Measurements from ENCODE around the gene SDS.
"Not testable (repeated sequence)": the region's sequence is repeated elsewhere in the genome, so short reads cannot be mapped to it uniquely, and the experiment has no call there.

Gene SDS

DNA sequence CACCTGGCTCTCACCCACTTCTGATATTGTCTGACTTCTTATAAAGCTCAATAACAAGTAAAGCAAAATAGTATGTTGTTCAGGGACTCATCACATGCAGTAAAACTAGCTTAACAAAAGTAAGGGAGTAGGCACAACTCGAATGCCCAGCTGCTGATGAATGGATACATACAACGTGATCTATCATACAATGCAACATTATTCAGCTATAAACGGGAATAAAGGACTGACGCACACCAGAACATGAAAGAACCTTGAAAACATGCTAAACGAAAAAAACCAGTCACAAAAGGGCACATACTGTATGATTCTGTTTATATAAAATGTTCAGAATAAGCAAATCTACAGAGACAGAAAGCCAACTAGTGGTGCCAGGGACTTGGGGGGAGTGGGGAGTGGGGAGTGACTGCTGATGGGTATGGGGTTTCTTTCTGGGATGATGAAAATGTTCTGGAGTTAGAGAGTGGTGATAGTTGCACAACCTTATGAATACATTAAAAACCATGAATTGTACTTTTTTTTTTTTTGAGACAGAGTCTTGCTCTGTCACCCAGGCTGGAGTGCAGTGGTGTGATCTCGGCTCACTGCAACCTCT, 34.2 kb downstream of the SDS start:
- Histone ChIP-seq H3K4me1 (ENCODE audit: control insufficient read depth, insufficient read depth, low read length) (no peaks in the 10 kb centered on the region), H3K4me3 (ENCODE audit: low read length) (no peak overlapping the region), H3K4me2 (ENCODE audit: low read length) (no peak overlapping the region), H3K36me3 (ENCODE audit: insufficient read depth, low read length) (peaks cover 29% of the 10 kb centered on the region), H3K9ac (ENCODE audit: low read depth, low read length) (no peak overlapping the region), H3K27me3 (ENCODE audit: control insufficient read depth, insufficient read depth, low read length) (no peaks in the 10 kb centered on the region), H3K9me3 (replicated peaks; ENCODE audit: low read length) (no peaks in the 10 kb centered on the region)

DNA sequence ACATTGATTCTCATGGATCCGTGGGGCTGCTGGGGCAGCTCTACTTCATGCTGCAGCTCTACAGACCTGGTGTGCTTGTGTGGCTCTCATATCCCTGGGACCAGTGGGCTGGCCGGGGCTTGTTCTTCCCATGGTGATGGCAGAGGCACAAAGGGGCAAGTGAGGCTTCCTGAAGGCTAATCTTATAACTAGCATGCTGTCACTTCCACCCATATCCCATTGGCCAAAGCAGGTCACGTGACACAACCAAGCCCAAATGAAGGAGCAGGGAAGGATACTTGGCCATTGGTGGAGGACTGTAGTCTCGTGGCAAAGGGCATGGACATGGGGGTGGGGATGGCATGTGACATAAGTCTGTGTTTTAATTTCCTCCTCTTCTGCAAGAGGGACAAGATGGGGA, 35.4 kb downstream of the SDS start:
- Histone ChIP-seq H3K9me3 (replicated peaks; ENCODE audit: low read length) (no peaks in the 10 kb centered on the region), H3K27me3 (ENCODE audit: control insufficient read depth, insufficient read depth, low read length) (no peaks in the 10 kb centered on the region), H3K36me3 (ENCODE audit: insufficient read depth, low read length) (peaks cover 22% of the 10 kb centered on the region), H3K4me3 (ENCODE audit: low read length) (no peak overlapping the region), H3K4me2 (ENCODE audit: low read length) (no peak overlapping the region), H3K4me1 (ENCODE audit: control insufficient read depth, insufficient read depth, low read length) (no peaks in the 10 kb centered on the region), H3K9ac (ENCODE audit: low read depth, low read length) (no peak overlapping the region)

DNA sequence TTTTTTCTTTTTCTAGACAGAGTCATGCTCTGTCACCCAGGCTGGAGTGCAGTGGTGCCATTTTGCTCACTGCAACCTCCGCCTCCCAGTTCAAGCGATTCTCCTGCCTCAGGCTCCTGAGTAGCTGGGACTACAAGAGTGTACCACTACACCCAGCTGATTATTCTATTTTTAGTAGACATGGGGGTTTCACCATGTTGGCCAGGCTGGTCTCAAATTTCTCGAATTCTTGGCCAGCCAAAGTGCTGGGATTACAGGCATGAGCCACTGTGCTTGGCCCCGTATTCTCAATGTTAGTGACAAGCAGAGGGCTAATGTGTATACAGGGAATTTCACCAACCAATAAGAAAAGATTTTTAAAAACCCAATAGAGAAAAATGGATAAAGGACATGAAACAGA, 36.9 kb downstream of the SDS start:
- H3K9ac ChIP-seq (ENCODE audit: low read depth, low read length) = no peak overlapping the region
- H3K4me2 ChIP-seq (ENCODE audit: low read length) = no peak overlapping the region
- H3K4me1 ChIP-seq (ENCODE audit: control insufficient read depth, insufficient read depth, low read length) = no peaks in the 10 kb centered on the region
- H3K27me3 ChIP-seq (ENCODE audit: control insufficient read depth, insufficient read depth, low read length) = no peaks in the 10 kb centered on the region
- H3K4me3 ChIP-seq (ENCODE audit: low read length) = no peak overlapping the region
- no peaks in the 10 kb centered on the region for H3K9me3 ChIP-seq (replicated peaks; ENCODE audit: low read length)
- H3K36me3 ChIP-seq (ENCODE audit: insufficient read depth, low read length) = peaks cover 16% of the 10 kb centered on the region

DNA sequence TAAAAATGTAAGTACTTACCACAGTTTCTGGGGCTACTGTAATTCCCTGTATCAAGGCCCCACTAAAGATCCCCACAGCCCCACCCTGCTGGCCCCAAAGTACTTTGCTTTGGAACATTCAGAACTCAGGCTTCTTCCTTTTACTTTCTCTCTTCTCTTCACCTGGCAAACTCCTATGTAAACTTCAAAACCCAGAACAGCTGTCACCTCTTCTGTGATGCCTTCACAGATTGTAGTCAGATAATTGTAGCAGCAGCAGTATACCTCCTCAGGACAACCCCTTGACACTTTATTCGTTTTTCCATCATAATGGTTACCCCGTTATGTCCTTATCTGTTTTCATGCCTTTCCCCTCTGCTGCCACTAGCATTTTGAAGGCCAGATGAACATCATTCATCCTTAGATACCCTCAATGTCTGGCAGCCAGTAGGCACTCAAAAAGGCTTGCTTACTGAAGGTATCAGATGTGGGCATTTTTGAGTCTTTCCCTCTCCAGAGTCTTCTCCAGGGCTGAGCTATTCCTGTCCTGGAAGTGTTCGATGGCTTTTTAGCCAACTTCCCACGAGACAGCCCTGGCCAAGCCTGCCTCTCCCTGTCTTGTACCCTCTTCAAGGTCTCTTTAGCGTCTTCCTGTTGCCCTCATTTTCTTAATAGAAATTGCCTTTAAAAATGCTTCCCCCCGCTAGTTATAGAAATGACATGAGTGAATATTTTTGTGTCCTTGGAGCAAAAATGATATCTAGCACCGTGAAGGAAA, 37.9 kb downstream of the SDS start:
- Histone ChIP-seq H3K27me3 (ENCODE audit: control insufficient read depth, insufficient read depth, low read length) (no peaks in the 10 kb centered on the region), H3K9me3 (replicated peaks; ENCODE audit: low read length) (no peaks in the 10 kb centered on the region), H3K4me1 (ENCODE audit: control insufficient read depth, insufficient read depth, low read length) (no peaks in the 10 kb centered on the region), H3K4me2 (ENCODE audit: low read length) (no peak overlapping the region), H3K4me3 (ENCODE audit: low read length) (no peak overlapping the region), H3K9ac (ENCODE audit: low read depth, low read length) (no peak overlapping the region), H3K36me3 (ENCODE audit: insufficient read depth, low read length) (peaks cover 8% of the 10 kb centered on the region)

DNA sequence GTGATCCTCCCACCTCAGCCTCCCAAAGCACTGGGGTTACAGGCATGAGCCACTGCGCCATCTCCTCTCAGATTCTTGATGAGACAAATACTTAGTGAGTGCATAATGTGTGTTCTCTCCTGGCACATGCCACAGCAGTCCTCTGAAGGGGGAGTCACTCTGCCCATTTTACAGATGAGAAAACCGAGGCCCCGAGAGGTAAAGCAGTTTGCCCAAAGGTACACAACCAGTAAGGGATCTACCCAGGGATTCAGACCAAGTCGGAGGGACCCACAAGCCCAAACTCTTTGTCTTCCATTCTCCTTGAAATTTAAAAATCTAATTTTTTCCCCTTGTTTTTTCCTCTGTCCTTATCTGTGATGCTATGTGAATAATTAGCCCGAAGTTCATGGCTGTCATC, 39.0 kb downstream of the SDS start:
- Histone ChIP-seq H3K9me3 (replicated peaks; ENCODE audit: low read length) (no peaks in the 10 kb centered on the region), H3K4me2 (ENCODE audit: low read length) (no peak overlapping the region), H3K9ac (ENCODE audit: low read depth, low read length) (no peak overlapping the region), H3K4me1 (ENCODE audit: control insufficient read depth, insufficient read depth, low read length) (peaks cover 6% of the 10 kb centered on the region), H3K4me3 (ENCODE audit: low read length) (no peak overlapping the region), H3K36me3 (ENCODE audit: insufficient read depth, low read length) (peaks cover 5% of the 10 kb centered on the region), H3K27me3 (ENCODE audit: control insufficient read depth, insufficient read depth, low read length) (no peaks in the 10 kb centered on the region)

DNA sequence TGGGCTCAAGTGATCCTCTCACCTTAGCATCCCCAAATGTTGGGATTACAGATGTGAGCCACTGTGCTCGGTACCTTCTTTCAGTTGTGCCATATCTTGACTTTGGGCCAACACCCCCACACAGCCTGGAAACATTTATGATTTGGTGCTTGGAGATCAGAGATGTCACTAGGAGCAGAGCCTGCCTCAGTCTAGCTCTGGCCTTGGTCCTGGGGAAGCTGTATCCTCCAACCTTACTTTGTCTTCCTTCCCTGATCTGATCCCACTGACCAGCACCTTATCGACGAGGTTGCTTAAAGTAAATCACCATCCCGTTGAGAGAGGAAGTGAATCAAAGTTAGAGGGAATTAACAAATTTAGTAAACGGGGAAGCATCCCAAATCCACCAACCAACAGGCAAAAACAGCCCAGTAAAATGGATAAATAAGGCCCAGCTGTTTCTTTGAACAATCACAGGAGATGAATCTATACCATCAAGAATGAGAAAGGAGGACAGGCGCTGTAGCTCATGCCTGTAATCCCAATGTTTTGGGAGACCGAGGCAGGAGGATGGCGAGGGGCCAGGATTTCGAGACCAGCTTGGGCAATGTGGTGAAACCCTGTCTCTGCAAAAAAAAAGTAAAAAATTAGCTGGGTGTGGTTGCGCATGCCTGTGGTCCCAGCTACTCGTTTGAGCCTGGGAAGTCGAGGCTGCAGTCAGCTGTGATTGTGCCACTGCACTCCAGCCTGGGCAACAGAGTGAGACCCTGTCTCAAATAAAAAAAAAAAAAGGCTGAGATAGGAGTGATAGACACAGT, 41.9 kb downstream of the SDS start:
- peaks cover 15% of the 10 kb centered on the region for H3K4me1 ChIP-seq (ENCODE audit: control insufficient read depth, insufficient read depth, low read length)
- H3K36me3 ChIP-seq (ENCODE audit: insufficient read depth, low read length) = no peaks in the 10 kb centered on the region
- H3K27me3 ChIP-seq (ENCODE audit: control insufficient read depth, insufficient read depth, low read length) = no peaks in the 10 kb centered on the region
- no peak overlapping the region for H3K9ac ChIP-seq (ENCODE audit: low read depth, low read length)
- H3K9me3 ChIP-seq (replicated peaks; ENCODE audit: low read length) = no peaks in the 10 kb centered on the region
- no peak overlapping the region for H3K4me2 ChIP-seq (ENCODE audit: low read length)
- no peak overlapping the region for H3K4me3 ChIP-seq (ENCODE audit: low read length)

DNA sequence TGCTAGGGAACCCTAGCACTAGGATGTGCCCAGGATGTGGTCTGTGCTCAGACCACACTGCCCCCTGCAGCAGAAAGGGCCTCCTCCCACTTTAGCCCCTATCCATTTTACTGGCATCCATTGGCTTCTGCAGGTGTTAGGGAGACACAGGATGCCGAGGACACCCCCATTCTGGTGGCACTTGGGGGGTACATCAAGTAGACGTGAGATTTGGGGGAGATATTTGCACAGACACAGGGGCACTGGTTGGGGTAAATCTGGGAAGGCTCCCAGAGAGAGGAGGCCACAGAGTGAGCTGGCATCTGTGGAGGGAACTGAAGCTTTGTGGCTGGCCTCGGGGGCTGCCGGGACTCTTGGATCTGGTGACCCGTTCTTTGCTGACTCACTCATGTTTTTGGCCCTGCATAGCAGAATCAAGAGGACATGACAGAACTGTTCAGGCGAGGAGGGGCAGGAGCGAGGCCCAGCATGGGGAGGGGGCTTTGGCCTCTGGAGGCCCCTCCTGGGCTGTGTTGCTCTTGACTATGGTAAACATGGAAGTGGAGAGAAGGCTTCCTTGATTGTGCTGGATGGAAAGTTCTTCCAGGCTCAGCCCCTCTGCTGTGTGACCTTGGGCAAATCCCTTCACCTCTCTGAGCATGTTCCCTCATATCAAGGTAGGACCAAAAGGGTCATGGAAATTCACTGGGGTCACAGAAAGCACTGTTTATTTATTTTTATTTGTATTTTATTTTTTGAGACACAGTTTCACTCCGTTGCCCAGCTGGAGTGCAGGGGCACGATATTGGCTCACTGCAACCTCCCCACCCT, 43.5 kb downstream of the SDS start:
- Histone ChIP-seq H3K9ac (ENCODE audit: low read depth, low read length) (peak overlapping the region; percentile 87), H3K36me3 (ENCODE audit: insufficient read depth, low read length) (no peaks in the 10 kb centered on the region), H3K4me1 (ENCODE audit: control insufficient read depth, insufficient read depth, low read length) (peaks cover 15% of the 10 kb centered on the region), H3K27me3 (ENCODE audit: control insufficient read depth, insufficient read depth, low read length) (no peaks in the 10 kb centered on the region), H3K9me3 (replicated peaks; ENCODE audit: low read length) (no peaks in the 10 kb centered on the region), H3K4me3 (ENCODE audit: low read length) (peak overlapping the region; percentile 98), H3K4me2 (ENCODE audit: low read length) (peak overlapping the region; percentile 99)

DNA sequence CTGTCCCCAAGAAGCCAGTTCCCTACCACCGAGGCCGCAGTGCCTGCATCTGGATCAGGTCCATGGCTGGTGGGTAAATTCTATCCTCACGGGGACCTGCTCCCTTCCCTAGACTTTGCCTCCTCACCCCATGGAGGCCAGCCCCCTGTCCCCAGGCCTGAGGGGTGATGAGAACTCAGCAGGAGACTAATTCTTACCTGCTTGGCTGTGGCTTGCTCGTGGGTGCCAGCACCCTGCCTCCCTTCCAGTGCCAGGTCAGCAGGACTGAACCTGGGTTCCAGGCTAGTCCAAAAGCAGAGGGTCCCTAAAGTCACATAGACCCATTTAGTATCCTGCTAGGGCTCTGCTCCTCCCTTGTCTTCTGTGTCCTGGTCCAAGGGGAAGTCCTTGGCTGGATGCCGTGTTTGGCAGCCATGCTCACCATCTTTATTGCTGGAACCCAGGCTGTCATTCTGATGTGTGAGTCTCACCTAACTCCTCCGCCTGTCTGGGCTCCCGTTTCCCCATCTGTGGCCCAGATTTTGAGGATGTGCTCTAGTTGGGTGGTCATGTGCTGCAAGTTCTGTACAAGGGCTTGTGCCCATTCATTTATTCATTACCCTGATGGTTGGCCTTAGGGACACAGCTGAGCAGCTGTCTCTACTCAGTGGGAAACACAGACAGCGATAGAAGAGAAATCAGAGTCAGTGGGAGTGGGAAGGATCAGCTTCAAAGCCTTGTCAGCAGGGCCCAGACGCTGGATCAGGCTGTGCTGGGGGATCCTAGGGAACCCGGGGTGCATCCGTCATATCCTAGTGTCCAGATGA, 44.4 kb downstream of the SDS start:
- Histone ChIP-seq H3K4me3 (ENCODE audit: low read length) (peak overlapping the region; percentile 98), H3K27me3 (ENCODE audit: control insufficient read depth, insufficient read depth, low read length) (no peaks in the 10 kb centered on the region), H3K9ac (ENCODE audit: low read depth, low read length) (peak overlapping the region; percentile 87), H3K36me3 (ENCODE audit: insufficient read depth, low read length) (no peaks in the 10 kb centered on the region), H3K4me1 (ENCODE audit: control insufficient read depth, insufficient read depth, low read length) (peaks cover 15% of the 10 kb centered on the region), H3K9me3 (replicated peaks; ENCODE audit: low read length) (no peaks in the 10 kb centered on the region), H3K4me2 (ENCODE audit: low read length) (peak overlapping the region; percentile 99)

DNA sequence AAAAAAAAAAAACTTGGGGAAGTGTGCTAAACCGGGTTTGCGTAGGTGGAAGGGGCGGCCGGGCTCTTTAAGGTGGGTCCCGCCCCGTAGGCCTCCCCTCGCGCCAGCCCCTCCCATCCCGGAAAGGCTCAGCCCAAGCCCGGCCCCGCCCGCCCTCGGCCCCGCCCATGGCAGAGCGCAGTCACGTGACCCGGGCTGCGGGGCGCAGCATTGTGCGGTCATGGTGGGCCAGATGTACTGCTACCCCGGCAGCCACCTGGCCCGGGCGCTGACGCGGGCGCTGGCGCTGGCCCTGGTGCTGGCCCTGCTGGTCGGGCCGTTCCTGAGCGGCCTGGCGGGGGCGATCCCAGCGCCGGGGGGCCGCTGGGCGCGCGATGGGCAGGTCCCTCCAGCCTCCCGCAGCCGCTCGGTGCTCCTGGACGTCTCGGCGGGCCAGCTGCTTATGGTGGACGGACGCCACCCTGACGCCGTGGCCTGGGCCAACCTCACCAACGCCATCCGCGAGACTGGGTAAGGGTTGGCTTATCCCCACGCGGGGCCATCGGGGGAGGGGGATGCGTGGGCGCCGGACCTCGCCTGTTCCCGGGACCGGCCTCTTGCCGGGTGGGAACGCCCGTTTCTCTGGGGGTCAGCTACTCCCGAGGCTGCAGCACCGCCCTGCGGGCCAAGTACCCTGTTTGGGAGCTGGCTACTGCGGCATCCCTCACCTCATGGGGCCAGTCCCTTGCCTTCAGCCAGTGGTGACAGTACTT, 45.1 kb downstream of the SDS start, which contains the start of gene PLBD2:
Gene PLBD2 (plus strand): TSS at position 207 of the 752 bp plus-strand sequence. CDS start 14 bp downstream, at position 221.
- no peaks in the 10 kb centered on the region for H3K9me3 ChIP-seq (replicated peaks; ENCODE audit: low read length)
- H3K27me3 ChIP-seq (ENCODE audit: control insufficient read depth, insufficient read depth, low read length) = no peaks in the 10 kb centered on the region
- no peaks in the 10 kb centered on the region for H3K36me3 ChIP-seq (ENCODE audit: insufficient read depth, low read length)
- peak within 1 kb of the TSS; percentile 98 for H3K4me3 ChIP-seq (ENCODE audit: low read length)
- peak within 1 kb of the TSS; percentile 99 for H3K4me2 ChIP-seq (ENCODE audit: low read length)
- peaks cover 15% of the 10 kb centered on the region for H3K4me1 ChIP-seq (ENCODE audit: control insufficient read depth, insufficient read depth, low read length)
- H3K9ac ChIP-seq (ENCODE audit: low read depth, low read length) = peak within 1 kb of the TSS; percentile 87

DNA sequence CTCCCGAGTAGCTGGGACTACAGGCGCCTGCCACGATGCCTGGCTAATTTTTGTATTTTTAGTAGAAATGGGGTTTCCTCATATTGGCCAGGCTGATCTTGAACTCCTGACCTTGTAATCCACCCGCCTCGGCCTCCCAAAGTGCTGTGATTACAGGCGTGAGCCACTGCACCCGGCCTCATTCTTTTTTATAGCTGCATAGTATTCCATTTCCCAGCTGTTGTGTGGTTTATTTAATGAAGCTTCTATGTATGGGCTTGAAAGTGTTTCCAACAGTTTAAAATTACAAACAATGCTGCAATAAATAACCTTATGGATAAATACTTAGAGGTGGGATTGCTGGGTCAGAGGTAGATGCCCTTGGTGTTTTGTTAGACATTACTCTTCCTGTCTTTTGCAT, 49.5 kb downstream of the SDS start:
- H3K27me3 ChIP-seq (ENCODE audit: control insufficient read depth, insufficient read depth, low read length); H3K4me1 ChIP-seq (ENCODE audit: control insufficient read depth, insufficient read depth, low read length); H3K4me2 ChIP-seq (ENCODE audit: low read length); H3K9me3 ChIP-seq (replicated peaks; ENCODE audit: low read length); H3K4me3 ChIP-seq (ENCODE audit: low read length); H3K36me3 ChIP-seq (ENCODE audit: insufficient read depth, low read length); H3K9ac ChIP-seq (ENCODE audit: low read depth, low read length): not testable (repeated sequence)

Data from skeletal muscle satellite cell (primary cell).